Uterus (tissue), 4 donors: ENCODE results near the gene ADAMTS17. TPM values are rescaled to one million over a fixed set of nuclear protein-coding genes. Genes with fewer than 3 reads are reported as not detected.

Experiments
- DNase-seq, 2 donors: peaks; one replicate each; pipeline ENCODE4 v3.0.0-alpha.2; 2019 to 2020
- H3K27ac ChIP-seq, 2 donors: fragments of 200-600 bp; sonication (generic); 1 replicate in 1 of 2; 2 replicates in 1 of 2; pipeline ENCODE4 v1.5.1; 2016 to 2018
- H3K27me3 ChIP-seq, 2 donors: fragments of 200-600 bp; sonication (generic); one replicate each; pipeline ENCODE4 v1.5.1; 2018 to 2019; ENCODE audit warnings: control low read depth in 1 of 2
- H3K36me3 ChIP-seq, 2 donors: fragments of 200-600 bp; sonication (generic); one replicate each; pipeline ENCODE4 v1.5.1; 2019; ENCODE audit warnings: control low read depth in 1 of 2
- H3K4me1 ChIP-seq, 2 donors: fragments of 200-600 bp; sonication (generic); one replicate each; pipeline ENCODE4 v1.5.1; 2018 to 2019; ENCODE audit warnings: control low read depth in 1 of 2
- H3K4me3 ChIP-seq, 2 donors: fragments of 200-600 bp; sonication (generic); 1 replicate in 1 of 2; 2 replicates in 1 of 2; pipeline ENCODE4 v1.5.1; 2018 to 2019; ENCODE audit warnings: mild to moderate bottlenecking in 1 of 2
- H3K9me3 ChIP-seq, 2 donors: fragments of 200-600 bp; sonication (generic); one replicate each; pipeline ENCODE4 v1.5.1; 2019; ENCODE audit warnings: control low read depth in 1 of 2
- CTCF ChIP-seq, 4 experiments: fragments of 200-600 bp in 2 of 4; fragments of 450-650 bp in 2 of 4; sonication (generic) in 2 of 4; IDR thresholded peaks; one replicate each; pipeline ENCODE4 v1.5.1; 2016 to 2019; ENCODE audit warnings: antibody characterized with exemption in 4 of 4, mild to moderate bottlenecking in 2 of 4, moderate library complexity in 1 of 4
- POLR2A ChIP-seq, 2 donors: fragments of 450-650 bp; IDR thresholded peaks; one replicate each; pipeline ENCODE4 v1.6.1; 2016; ENCODE audit warnings: antibody characterized with exemption in 2 of 2, mild to moderate bottlenecking in 1 of 2, moderate library complexity in 1 of 2
- intact Hi-C: fragments of 100-400 bp; cut with DNase I; formaldehyde crosslinking; loops from one replicate; pipeline ENCODE4 v1.15.1; 2023; ENCODE audit warnings: low total_unique reads
- total RNA-seq, 4 donors: library from RNA; depleted of rRNA in 3 of 4; stranded (reverse); fragments of >200 nt in 3 of 4; gene quantifications; one replicate each; pipeline versions ENCODE4 v1.1.0 to v1.2.4, GENCODE V29; 2014 to 2023
- donor health status: DM: yes; HTN: yes; CAD: no.

The ADAMTS17 gene
- total RNA-seq, 4 donors from 2014 or later, result 3.1 to 17.1 (median 8.1) TPM; not detected in 1

- Histone ChIP-seq H3K9me3 (no peaks in the 10 kb centered on the region), H3K27me3 (no peaks in the 10 kb centered on the region), H3K4me3 (no peak overlapping the region), H3K36me3 (no peaks in the 10 kb centered on the region), H3K27ac (no peak overlapping the region), H3K4me1 (no peaks in the 10 kb centered on the region)
- TF ChIP-seq CTCF (IDR thresholded peaks at IDR 0.05) (no peak), POLR2A (IDR thresholded peaks at IDR 0.05) (no peak)
- intact Hi-C loops, result no loop called here
- DNase-seq, result no peak
These were observed 151.1 kb downstream of the ADAMTS17 start for GRCh38 chr15:100190675-100191074.

- H3K9me3 ChIP-seq, result no peaks in the 10 kb centered on the region
- TF ChIP-seq CTCF (IDR thresholded peaks at IDR 0.05) (no peak), POLR2A (IDR thresholded peaks at IDR 0.05) (no peak)
- H3K36me3 ChIP-seq, result no peaks in the 10 kb centered on the region
- no peak overlapping the region for H3K4me3 ChIP-seq
- intact Hi-C loops, result no loop called here
- no peak for DNase-seq
- H3K27ac ChIP-seq, result no peak overlapping the region
- H3K27me3 ChIP-seq, result no peaks in the 10 kb centered on the region
- no peaks in the 10 kb centered on the region for H3K4me1 ChIP-seq
These were observed 151.9 kb downstream of the ADAMTS17 start for GRCh38 chr15:100189849-100190248.

- TF ChIP-seq CTCF (IDR thresholded peaks at IDR 0.05) (no peak), POLR2A (IDR thresholded peaks at IDR 0.05) (no peak)
- Histone ChIP-seq H3K4me1 (no peaks in the 10 kb centered on the region), H3K4me3 (no peak overlapping the region), H3K27ac (no peak overlapping the region), H3K27me3 (no peaks in the 10 kb centered on the region), H3K9me3 (no peaks in the 10 kb centered on the region), H3K36me3 (no peaks in the 10 kb centered on the region)
- no peak for DNase-seq
- intact Hi-C loops, result no loop called here
These were observed 152.5 kb downstream of the ADAMTS17 start for GRCh38 chr15:100189319-100189718.

- H3K9me3 ChIP-seq, result no peaks in the 10 kb centered on the region
- no peaks in the 10 kb centered on the region for H3K36me3 ChIP-seq
- no peak for TF ChIP-seq POLR2A (IDR thresholded peaks at IDR 0.05)
- no peak for TF ChIP-seq CTCF (IDR thresholded peaks at IDR 0.05)
- DNase-seq, result no peak
- intact Hi-C loops, result no loop called here
- no peaks in the 10 kb centered on the region for H3K27me3 ChIP-seq
- no peak overlapping the region for H3K27ac ChIP-seq
- H3K4me1 ChIP-seq, result no peaks in the 10 kb centered on the region
- no peak overlapping the region for H3K4me3 ChIP-seq
These were observed 154.1 kb downstream of the ADAMTS17 start for GRCh38 chr15:100187677-100188076.

GRCh38 chr15:100186960-100187359, 154.8 kb downstream of the ADAMTS17 start:
- Histone ChIP-seq H3K4me3 (no peak overlapping the region), H3K36me3 (no peaks in the 10 kb centered on the region), H3K27me3 (no peaks in the 10 kb centered on the region), H3K4me1 (no peaks in the 10 kb centered on the region), H3K9me3 (no peaks in the 10 kb centered on the region), H3K27ac (no peak overlapping the region)
- DNase-seq, result no peak
- TF ChIP-seq POLR2A (IDR thresholded peaks at IDR 0.05) (no peak), CTCF (IDR thresholded peaks at IDR 0.05) (no peak)
- intact Hi-C loops, result no loop called here
